A549 (cell line): ENCODE results near the gene LBHD2. TPM values are rescaled to one million over a fixed set of nuclear protein-coding genes. Genes with fewer than 3 reads are reported as not detected.

Source experiments
- ATAC-seq, 2 experiments: fragments of 200-7000 bp in 1 of 2; fragments of >200 bp in 1 of 2; cut with Nextera tagmentation in 1 of 2; cut with Tn5 transposase in 1 of 2; 3 replicates each; pipeline versions ENCODE4 v1.8.0 to v1.9.1; 2018 to 2020; ENCODE audit warnings: mild to moderate bottlenecking in 1 of 2, moderate library complexity in 1 of 2
- CTCF ChIA-PET: fragments of 300-600 bp; sonication (Branson Sonifier 250); formaldehyde crosslinking; extraction: SDS; loops from one replicate; lab custom pipeline; 2021; ENCODE audit warnings: antibody characterized with exemption, inconsistent platforms; lab: Yijun Ruan, JAX
- POLR2A ChIA-PET: fragments of 350-600 bp; formaldehyde crosslinking; extraction: SDS; loops from one replicate; lab custom pipeline; 2021; ENCODE audit warnings: antibody characterized with exemption, inconsistent platforms; lab: Yijun Ruan, JAX
- DNase-seq, 2 experiments: peaks; one replicate each; pipeline versions ENCODE4 v3.0.0 to v3.0.0-alpha.2; 2011 to 2016; ENCODE audit warnings: low read depth in 1 of 2, low spot score in 1 of 2
- FAIRE-seq: peaks from 2 replicates; lab custom pipeline; 2011; peaks lifted over from hg19 to GRCh38; lab: Jason Lieb, UNC
- H3K27ac ChIP-seq, 2 experiments: fragments of >200 bp; sonication (Bioruptor Twin); formaldehyde crosslinking; 3 replicates each; pipeline ENCODE4 v1.5.1; 2016 to 2017
- H3K4me1 ChIP-seq: fragments of >200 bp; sonication (Bioruptor Twin); formaldehyde crosslinking; 3 replicates; pipeline ENCODE4 v1.6.1; 2016
- H3K4me2 ChIP-seq: fragments of >200 bp; sonication (Bioruptor Twin); formaldehyde crosslinking; 3 replicates; pipeline ENCODE4 v1.6.1; 2016
- H3K4me3 ChIP-seq: fragments of >200 bp; sonication (Bioruptor Twin); formaldehyde crosslinking; 3 replicates; pipeline ENCODE4 v1.5.1; 2016
- H3K9me3 ChIP-seq: fragments of >200 bp; sonication (Bioruptor Twin); formaldehyde crosslinking; 3 replicates; pipeline ENCODE4 v1.6.1; 2016
- CBX2 ChIP-seq: fragments of 200-600 bp; sonication (generic); IDR thresholded peaks from 2 replicates; pipeline ENCODE4 v1.6.1; 2016; ENCODE audit warnings: low read depth, mild to moderate bottlenecking, borderline replicate concordance
- CHD4 ChIP-seq: fragments of 200-600 bp; sonication (generic); IDR thresholded peaks from 2 replicates; pipeline ENCODE4 v1.6.1; 2016; ENCODE audit warnings: antibody characterized with exemption, mild to moderate bottlenecking, borderline replicate concordance
- FOSB ChIP-seq: fragments of 250-450 bp; sonication (Bioruptor Pico); IDR thresholded peaks from 2 replicates; pipeline ENCODE4 v1.5.0; 2020; ENCODE audit warnings: mild to moderate bottlenecking, moderate library complexity
- JUNB ChIP-seq: fragments of >200 bp; sonication (Bioruptor Twin); formaldehyde crosslinking; IDR thresholded peaks from 2 replicates; pipeline ENCODE4 v1.6.1; 2016
- MAFK ChIP-seq: fragments of 450-650 bp; IDR thresholded peaks from 2 replicates; pipeline ENCODE4 v1.6.1; 2014; ENCODE audit not compliant: partially characterized antibody
- NFE2L2 ChIP-seq: fragments of 150-350 bp; conservative IDR thresholded peaks from 2 replicates; pipeline ENCODE4 v1.6.1; 2014; ENCODE audit warnings: low read length
- NPAS2 ChIP-seq: fragments of 250-450 bp; sonication (Bioruptor Pico); IDR thresholded peaks from 2 replicates; pipeline ENCODE4 v1.8.0; 2022; ENCODE audit warnings: mild to moderate bottlenecking, moderate library complexity, borderline replicate concordance
- RAD21 ChIP-seq, 2 experiments: fragments of >200 bp in 1 of 2; sonication (Bioruptor Twin) in 1 of 2; formaldehyde crosslinking in 1 of 2; IDR thresholded peaks in 1 of 2; conservative IDR thresholded peaks in 1 of 2; 2 replicates in 1 of 2; 3 replicates in 1 of 2; pipeline ENCODE4 v1.6.1; 2012 to 2018; ENCODE audit warnings: inconsistent platforms in 1 of 2
- RFX5 ChIP-seq: fragments of 450-650 bp; IDR thresholded peaks from 2 replicates; pipeline ENCODE4 v1.7.1; 2014; ENCODE audit warnings: antibody characterized with exemption, mild to moderate bottlenecking, moderate library complexity
- RNF2 ChIP-seq: fragments of 200-600 bp; sonication (generic); IDR thresholded peaks from 2 replicates; pipeline ENCODE4 v1.6.1; 2016; ENCODE audit warnings: low read depth, mild to moderate bottlenecking, antibody characterized with exemption, moderate library complexity, borderline replicate concordance
- SMC3 ChIP-seq: fragments of >200 bp; sonication (Bioruptor Twin); formaldehyde crosslinking; IDR thresholded peaks from 3 replicates; pipeline ENCODE4 v1.6.1; 2018; ENCODE audit warnings: inconsistent platforms
- TFCP2L1 ChIP-seq: fragments of 250-450 bp; sonication (Bioruptor Pico); IDR thresholded peaks from 2 replicates; pipeline ENCODE4 v1.5.0; 2021; ENCODE audit warnings: mild to moderate bottlenecking
- TP53 ChIP-seq: fragments of 250-450 bp; sonication (Bioruptor Pico); IDR thresholded peaks from 2 replicates; pipeline ENCODE4 v1.5.0; 2021; ENCODE audit warnings: mild to moderate bottlenecking, moderate library complexity
- ZC3H11A ChIP-seq: fragments of 450-650 bp; IDR thresholded peaks from 2 replicates; pipeline ENCODE4 v1.6.1; 2014; ENCODE audit warnings: antibody characterized with exemption, mild to moderate bottlenecking
- ZNF302 ChIP-seq: fragments of 250-450 bp; sonication (Bioruptor Pico); IDR thresholded peaks from 2 replicates; pipeline ENCODE4 v1.9.0; 2021; ENCODE audit warnings: inconsistent platforms, mild to moderate bottlenecking, moderate library complexity
- WGBS: methylation state at CpG from one replicate; pipeline ENCODE4 v1.1.6; 2017; ENCODE audit errors: missing lambda C conversion rate; 5-methylcytosine and 5-hydroxymethylcytosine counted together
- polyA plus RNA-seq, 4 experiments: library from polyadenylated mRNA; depleted of rRNA in 3 of 4; stranded (reverse); fragments of >200 nt; fragmentation: RNase III in 1 of 4; extraction: RNeasy Plus Mini Kit Qiagen cat#74134 plus additional on column Dnase treatment in 1 of 4; gene quantifications; 2 replicates in 3 of 4; 3 replicates in 1 of 4; pipeline ENCODE4 v1.2.3, GENCODE V29; 2011 to 2017
- TF ChIP-seq, protein P1 (sequence below): fragments of >200 bp; sonication (Bioruptor Twin); formaldehyde crosslinking; IDR thresholded peaks from 3 replicates; pipeline ENCODE4 v1.5.1; 2016
- TF ChIP-seq, protein P2 (sequence below): IDR thresholded peaks from 2 replicates; pipeline ENCODE4 v1.6.1; 2012; ENCODE audit warnings: low read depth, borderline replicate concordance
- TF ChIP-seq, protein P3 (sequence below): fragments of >200 bp; sonication (Bioruptor Twin); formaldehyde crosslinking; IDR thresholded peaks from 2 replicates; pipeline ENCODE4 v1.6.1; 2016
- TF ChIP-seq, protein P4 (sequence below): IDR thresholded peaks from 2 replicates; pipeline ENCODE4 v1.6.1; 2012
- TF ChIP-seq, protein P5 (sequence below): fragments of 200-600 bp; sonication (generic); IDR thresholded peaks from 2 replicates; pipeline ENCODE4 v1.6.1; 2016; ENCODE audit warnings: antibody characterized with exemption, mild to moderate bottlenecking, moderate library complexity

Gene LBHD2
- polyA plus RNA-seq, 2 of the 4 experiments (the other 2 are of a cell fraction): not detected

DNA sequence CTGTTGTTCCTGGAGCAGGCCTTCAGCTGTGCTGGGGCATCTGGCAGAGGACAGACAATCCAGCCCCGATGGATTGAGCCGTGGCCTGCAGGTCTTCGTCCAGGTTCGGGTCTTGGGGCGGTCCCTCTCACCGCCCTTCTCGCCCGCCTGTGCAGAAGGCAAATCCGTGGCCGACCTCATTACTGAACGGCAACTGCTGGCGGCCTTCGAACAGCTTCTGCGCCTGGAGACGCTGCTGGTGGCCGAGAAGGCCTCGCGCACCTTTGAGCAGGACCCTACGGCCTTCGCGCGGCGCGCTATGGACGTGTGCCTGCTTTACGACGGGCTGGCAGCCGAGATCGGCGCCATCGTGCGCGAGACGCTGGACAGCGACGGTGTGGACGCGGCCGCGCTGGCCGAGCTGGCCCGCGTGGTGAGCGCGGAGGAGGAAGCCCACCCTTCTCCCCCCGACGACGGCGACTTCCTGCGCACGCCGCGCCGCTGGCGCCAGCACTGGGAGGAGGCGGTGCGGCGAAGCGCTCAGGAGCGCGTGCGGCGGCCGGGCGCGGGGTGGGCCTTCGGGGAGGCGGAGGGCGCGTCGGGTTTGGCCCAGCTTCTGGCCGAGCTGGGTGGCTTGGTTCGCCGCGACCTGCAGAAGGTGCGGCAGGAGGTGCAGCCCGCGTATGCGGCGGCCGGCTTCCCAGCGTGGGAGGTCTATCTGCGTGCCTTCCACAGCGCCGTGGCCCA lies 18.1 kb downstream of the LBHD2 start:
- DNase-seq: no peak
- CTCF ChIA-PET: interaction anchor here (0.6 to 14.0 kb wide), 10 partner anchors 11 to 289 kb away, joined by 4 to 544 read pairs (median 71); partner anchors contain the start of gene TNFAIP2
- TF ChIP-seq NFE2L2 (no peak), TP53 (CRISPR knock-in tag) (no peak), CBX2 (no peak), TFCP2L1 (CRISPR knock-in tag) (no peak), RAD21 (conservative IDR thresholded peaks at IDR 0.05 in 1 of 2, IDR thresholded peaks at IDR 0.05 in 1 of 2) (no peak), RFX5 (no peak), MAFK (no peak)
- TF ChIP-seq, protein P1, sequence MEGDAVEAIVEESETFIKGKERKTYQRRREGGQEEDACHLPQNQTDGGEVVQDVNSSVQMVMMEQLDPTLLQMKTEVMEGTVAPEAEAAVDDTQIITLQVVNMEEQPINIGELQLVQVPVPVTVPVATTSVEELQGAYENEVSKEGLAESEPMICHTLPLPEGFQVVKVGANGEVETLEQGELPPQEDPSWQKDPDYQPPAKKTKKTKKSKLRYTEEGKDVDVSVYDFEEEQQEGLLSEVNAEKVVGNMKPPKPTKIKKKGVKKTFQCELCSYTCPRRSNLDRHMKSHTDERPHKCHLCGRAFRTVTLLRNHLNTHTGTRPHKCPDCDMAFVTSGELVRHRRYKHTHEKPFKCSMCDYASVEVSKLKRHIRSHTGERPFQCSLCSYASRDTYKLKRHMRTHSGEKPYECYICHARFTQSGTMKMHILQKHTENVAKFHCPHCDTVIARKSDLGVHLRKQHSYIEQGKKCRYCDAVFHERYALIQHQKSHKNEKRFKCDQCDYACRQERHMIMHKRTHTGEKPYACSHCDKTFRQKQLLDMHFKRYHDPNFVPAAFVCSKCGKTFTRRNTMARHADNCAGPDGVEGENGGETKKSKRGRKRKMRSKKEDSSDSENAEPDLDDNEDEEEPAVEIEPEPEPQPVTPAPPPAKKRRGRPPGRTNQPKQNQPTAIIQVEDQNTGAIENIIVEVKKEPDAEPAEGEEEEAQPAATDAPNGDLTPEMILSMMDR: no peak
- TF ChIP-seq, protein P2, sequence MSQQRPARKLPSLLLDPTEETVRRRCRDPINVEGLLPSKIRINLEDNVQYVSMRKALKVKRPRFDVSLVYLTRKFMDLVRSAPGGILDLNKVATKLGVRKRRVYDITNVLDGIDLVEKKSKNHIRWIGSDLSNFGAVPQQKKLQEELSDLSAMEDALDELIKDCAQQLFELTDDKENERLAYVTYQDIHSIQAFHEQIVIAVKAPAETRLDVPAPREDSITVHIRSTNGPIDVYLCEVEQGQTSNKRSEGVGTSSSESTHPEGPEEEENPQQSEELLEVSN: no peak
- TF ChIP-seq, protein P3, sequence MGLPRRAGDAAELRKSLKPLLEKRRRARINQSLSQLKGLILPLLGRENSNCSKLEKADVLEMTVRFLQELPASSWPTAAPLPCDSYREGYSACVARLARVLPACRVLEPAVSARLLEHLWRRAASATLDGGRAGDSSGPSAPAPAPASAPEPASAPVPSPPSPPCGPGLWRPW: no peak
- TF ChIP-seq, all 56 proteins: peak for 0
- POLR2A ChIA-PET: no interaction called here
- Histone ChIP-seq H3K9me3 (no peaks in the 10 kb centered on the region), H3K4me3 (no peak overlapping the region), H3K4me1 (peaks cover 71% of the 10 kb centered on the region), H3K4me2 (no peak overlapping the region), H3K27ac (peak overlapping the region in 1 of 2 experiments; percentile 94; a peak in 4 of 6 replicates)
- FAIRE-seq (no peak), ATAC-seq (no peak)
- WGBS: 96% methylated on average over 78 of the region's 85 CpGs

DNA sequence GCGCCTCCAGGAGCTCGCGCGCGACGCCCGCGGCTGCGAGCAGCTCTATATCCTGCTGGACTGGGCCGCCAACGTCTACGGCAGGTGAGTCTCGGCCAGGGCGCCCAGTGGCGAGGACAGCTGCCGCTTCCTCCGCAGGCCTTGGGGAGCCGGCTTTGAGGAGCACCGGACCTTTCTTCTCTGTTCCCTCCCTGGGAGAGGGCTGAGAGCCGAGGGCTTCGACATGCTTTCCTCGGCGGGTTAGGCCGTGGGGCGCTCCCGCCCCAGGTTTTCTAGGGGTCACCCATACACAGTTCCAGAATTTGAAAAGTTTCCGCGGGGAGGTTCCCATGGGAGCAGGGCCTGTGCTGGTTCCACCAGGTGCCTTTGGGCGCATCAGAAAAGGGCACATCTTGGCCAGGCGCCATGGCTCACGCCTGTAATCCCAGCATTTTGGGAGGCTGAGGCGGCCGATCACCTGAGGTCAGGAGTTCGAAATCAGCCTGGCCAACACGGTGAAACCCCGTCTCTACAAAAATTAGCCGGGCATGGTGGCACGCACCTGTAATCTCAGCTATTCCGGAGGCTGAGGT lies 18.8 kb downstream of the LBHD2 start:
- DNase-seq (no peak), ATAC-seq (no peak), FAIRE-seq (no peak)
- no peak overlapping the region; the same call in 2 of the 3 replicates for H3K4me3 ChIP-seq
- ChIA-PET POLR2A (interaction anchor here (1.0 to 2.3 kb wide), 4 partner anchors 16 to 231 kb away, joined by 3 to 10 read pairs (median 6); partner anchors contain the start of gene EIF5), CTCF (interaction anchor here (0.7 to 14.0 kb wide), 17 partner anchors 9 to 291 kb away, joined by 3 to 544 read pairs (median 22); partner anchors contain the start of gene TNFAIP2)
- peaks cover 78% of the 10 kb centered on the region for H3K4me1 ChIP-seq
- peak overlapping the region; percentile 78 for H3K4me2 ChIP-seq
- no peaks in the 10 kb centered on the region for H3K9me3 ChIP-seq
- peak overlapping the region in 1 of 2 experiments; percentile 94; a peak in 2 of 6 replicates for H3K27ac ChIP-seq
- WGBS: 92% methylated on average over 36 of the region's 39 CpGs
- TF ChIP-seq TP53 (CRISPR knock-in tag) (no peak), RAD21 (conservative IDR thresholded peaks at IDR 0.05 in 1 of 2, IDR thresholded peaks at IDR 0.05 in 1 of 2) (no peak), CHD4 (no peak), RNF2 (no peak), FOSB (CRISPR knock-in tag) (no peak), NPAS2 (CRISPR knock-in tag) (no peak), SMC3 (no peak), JUNB (no peak), ZNF302 (no peak), ZC3H11A (no peak)
- TF ChIP-seq, protein P4, sequence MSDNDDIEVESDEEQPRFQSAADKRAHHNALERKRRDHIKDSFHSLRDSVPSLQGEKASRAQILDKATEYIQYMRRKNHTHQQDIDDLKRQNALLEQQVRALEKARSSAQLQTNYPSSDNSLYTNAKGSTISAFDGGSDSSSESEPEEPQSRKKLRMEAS: no peak
- TF ChIP-seq, protein P5, sequence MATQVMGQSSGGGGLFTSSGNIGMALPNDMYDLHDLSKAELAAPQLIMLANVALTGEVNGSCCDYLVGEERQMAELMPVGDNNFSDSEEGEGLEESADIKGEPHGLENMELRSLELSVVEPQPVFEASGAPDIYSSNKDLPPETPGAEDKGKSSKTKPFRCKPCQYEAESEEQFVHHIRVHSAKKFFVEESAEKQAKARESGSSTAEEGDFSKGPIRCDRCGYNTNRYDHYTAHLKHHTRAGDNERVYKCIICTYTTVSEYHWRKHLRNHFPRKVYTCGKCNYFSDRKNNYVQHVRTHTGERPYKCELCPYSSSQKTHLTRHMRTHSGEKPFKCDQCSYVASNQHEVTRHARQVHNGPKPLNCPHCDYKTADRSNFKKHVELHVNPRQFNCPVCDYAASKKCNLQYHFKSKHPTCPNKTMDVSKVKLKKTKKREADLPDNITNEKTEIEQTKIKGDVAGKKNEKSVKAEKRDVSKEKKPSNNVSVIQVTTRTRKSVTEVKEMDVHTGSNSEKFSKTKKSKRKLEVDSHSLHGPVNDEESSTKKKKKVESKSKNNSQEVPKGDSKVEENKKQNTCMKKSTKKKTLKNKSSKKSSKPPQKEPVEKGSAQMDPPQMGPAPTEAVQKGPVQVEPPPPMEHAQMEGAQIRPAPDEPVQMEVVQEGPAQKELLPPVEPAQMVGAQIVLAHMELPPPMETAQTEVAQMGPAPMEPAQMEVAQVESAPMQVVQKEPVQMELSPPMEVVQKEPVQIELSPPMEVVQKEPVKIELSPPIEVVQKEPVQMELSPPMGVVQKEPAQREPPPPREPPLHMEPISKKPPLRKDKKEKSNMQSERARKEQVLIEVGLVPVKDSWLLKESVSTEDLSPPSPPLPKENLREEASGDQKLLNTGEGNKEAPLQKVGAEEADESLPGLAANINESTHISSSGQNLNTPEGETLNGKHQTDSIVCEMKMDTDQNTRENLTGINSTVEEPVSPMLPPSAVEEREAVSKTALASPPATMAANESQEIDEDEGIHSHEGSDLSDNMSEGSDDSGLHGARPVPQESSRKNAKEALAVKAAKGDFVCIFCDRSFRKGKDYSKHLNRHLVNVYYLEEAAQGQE: no peak
